ENCODE results near the gene CDIPT. TPM values are rescaled to one million over a fixed set of nuclear protein-coding genes. Genes with fewer than 3 reads are reported as not detected.

CDIPT gene
- total and polyA plus RNA-seq, 10 of the 15 experiments (the other 5 are each of a cell fraction or from before 2014, with no cell fraction given): 0.87 to 36.4 (median 27.1) TPM

GRCh38 chr16:29848420-29849297 is 14.4 kb downstream of the CDIPT start (continued):
- peak; percentile 88 to 98 (median 90) for TF ChIP-seq CTCF (IDR thresholded peaks at IDR 0.05 in 2 of 3, conservative IDR thresholded peaks at IDR 0.05 in 1 of 3; ENCODE audit: control insufficient read depth in 2 of 3, extremely low read depth in 1 of 3, insufficient read depth in 1 of 3, low read depth in 3 of 3, low read length in 3 of 3)
- TF ChIP-seq MXI1 (IDR thresholded peaks at IDR 0.05; ENCODE audit: low read depth, low read length): no peak
- no peak for TF ChIP-seq CHD1 (IDR thresholded peaks at IDR 0.05; ENCODE audit: low read depth, low read length)
- TF ChIP-seq GATAD2B (conservative IDR thresholded peaks at IDR 0.05; ENCODE audit: low read depth): no peak
- no peak for TF ChIP-seq SKIL (IDR thresholded peaks at IDR 0.05; ENCODE audit: low read depth, poor library complexity, severe bottlenecking)
- no peak for TF ChIP-seq IRF5 (IDR thresholded peaks at IDR 0.05; ENCODE audit: borderline replicate concordance)
